COR-L47 (cell line): ENCODE measurements around the gene MPV17L.
"Not testable (repeated sequence)": the region's sequence is repeated elsewhere in the genome, so short reads cannot be mapped to it uniquely, and the experiment has no call there.

Experiments used
- DNase-seq: peaks from one replicate; lab custom pipeline; 2025; lab: John Stamatoyannopoulos, UW

The MPV17L gene

GRCh38 chr16:15395631-15396508 lies at the start of gene MPV17L:
MPV17L (plus strand) TSS chr16:15395754; CDS start chr16:15395898, 144 bp downstream.
- not testable (repeated sequence) for DNase-seq

- not testable (repeated sequence) for DNase-seq
Observed at GRCh38 chr16:15348721-15349120, 46.8 kb upstream of the MPV17L start.

- DNase-seq, result not testable (repeated sequence)
Observed at GRCh38 chr16:15351251-15351650, 44.3 kb upstream of the MPV17L start.

GRCh38 chr16:15351745-15352144 lies 43.8 kb upstream of the MPV17L start:
- DNase-seq, result not testable (repeated sequence)

GRCh38 chr16:15352852-15353251 lies 42.7 kb upstream of the MPV17L start:
- DNase-seq, result not testable (repeated sequence)

- not testable (repeated sequence) for DNase-seq
Observed at GRCh38 chr16:15354846-15355245, 40.7 kb upstream of the MPV17L start.

GRCh38 chr16:15357495-15357894 lies 38.1 kb upstream of the MPV17L start:
- DNase-seq, result not testable (repeated sequence)

GRCh38 chr16:15378194-15378593 lies 17.4 kb upstream of the MPV17L start, which contains the start of gene NPIPA5:
NPIPA5 (minus strand) TSS chr16:15378294; CDS start chr16:15378294, 0 bp downstream.
- not testable (repeated sequence) for DNase-seq

- DNase-seq, result not testable (repeated sequence)
Observed at GRCh38 chr16:15382810-15383209, 12.7 kb upstream of the MPV17L start.

GRCh38 chr16:15388060-15388459 lies 7.5 kb upstream of the MPV17L start:
- not testable (repeated sequence) for DNase-seq

GRCh38 chr16:15389916-15390315 lies 5.6 kb upstream of the MPV17L start:
- DNase-seq, result not testable (repeated sequence)

GRCh38 chr16:15393025-15393424 lies 2.5 kb upstream of the MPV17L start:
- not testable (repeated sequence) for DNase-seq

- not testable (repeated sequence) for DNase-seq
Observed at GRCh38 chr16:15396509-15396829, 915 bp downstream of the MPV17L start.

GRCh38 chr16:15396948-15397594 lies 1.5 kb downstream of the MPV17L start:
- DNase-seq, result no peak

GRCh38 chr16:15398618-15399316 lies 3.2 kb downstream of the MPV17L start:
- DNase-seq, result no peak

GRCh38 chr16:15399317-15399716 lies 3.8 kb downstream of the MPV17L start:
- no peak for DNase-seq

- DNase-seq, result not testable (repeated sequence)
Observed at GRCh38 chr16:15400314-15400713, 4.8 kb downstream of the MPV17L start.

GRCh38 chr16:15401972-15402371 lies 6.4 kb downstream of the MPV17L start:
- no peak for DNase-seq

- DNase-seq, result no peak
Observed at GRCh38 chr16:15403392-15403995, 7.9 kb downstream of the MPV17L start.

GRCh38 chr16:15404091-15404490 lies 8.5 kb downstream of the MPV17L start:
- not testable (repeated sequence) for DNase-seq

GRCh38 chr16:15404792-15405191 lies 9.2 kb downstream of the MPV17L start:
- DNase-seq, result no peak

- DNase-seq, result not testable (repeated sequence)
Observed at GRCh38 chr16:15407756-15408155, 12.2 kb downstream of the MPV17L start.
